GM18858 (cell line): ENCODE results near the gene SDC3.

Source experiments
- ATAC-seq: cut with Tn5 transposase; IDR thresholded peaks from one replicate; pipeline ENCODE4 v1.9.1; 2021; ENCODE audit not compliant: unreplicated experiment

Gene SDC3

DNA sequence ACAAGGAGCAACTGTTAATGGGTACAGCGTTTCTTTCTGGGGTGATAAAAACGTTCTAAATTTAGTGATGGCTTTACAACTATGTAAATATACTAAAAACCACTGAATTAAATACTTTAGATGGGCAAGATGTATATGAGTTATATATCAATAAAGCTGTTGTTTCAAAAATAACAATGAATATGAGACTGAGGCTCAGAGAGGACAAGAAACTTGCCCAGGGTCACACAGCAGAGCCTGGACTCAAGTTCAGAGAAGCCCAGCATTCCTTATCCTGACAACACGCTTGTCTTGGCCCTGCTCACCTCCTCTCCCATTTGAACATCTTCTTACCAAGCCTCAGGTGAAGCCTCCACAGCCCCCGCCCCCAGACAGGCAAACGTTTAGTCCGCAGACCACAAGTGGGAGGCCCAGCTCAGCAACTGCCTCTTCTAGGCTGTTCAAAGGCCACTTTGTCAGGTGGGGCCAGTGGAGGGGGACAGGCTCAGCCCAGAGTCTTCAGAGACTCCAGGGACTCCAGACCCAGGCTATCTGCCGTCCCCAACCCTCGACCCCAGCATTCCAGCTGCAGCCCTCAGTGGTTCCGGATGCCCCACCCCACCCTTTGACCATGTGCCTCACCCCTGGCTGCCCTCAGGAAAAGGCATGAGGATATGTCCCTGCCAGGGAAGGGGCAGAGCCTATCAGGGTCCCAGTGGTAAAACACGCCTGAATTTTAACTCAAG, 17.9 kb downstream of the SDC3 start:
- ATAC-seq: no peak

DNA sequence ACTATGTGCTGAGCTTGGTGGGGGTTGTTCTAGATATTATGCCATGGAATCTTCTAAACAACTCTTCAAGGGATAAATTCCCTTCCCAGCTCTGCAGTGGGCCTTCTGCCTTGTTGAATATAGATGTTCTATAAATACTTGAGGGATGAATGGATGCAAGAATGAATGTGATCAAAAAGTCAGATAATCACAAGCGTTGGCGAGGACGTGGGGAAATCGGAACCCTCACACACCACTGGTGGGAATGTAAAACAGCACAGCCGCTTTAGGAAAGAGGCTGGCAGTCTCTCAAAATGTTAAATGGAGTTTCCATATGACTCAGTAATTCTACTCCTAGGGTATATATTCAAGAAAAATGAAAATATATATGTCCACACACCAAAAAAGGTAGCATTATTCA, 19.0 kb downstream of the SDC3 start:
- no peak for ATAC-seq

DNA sequence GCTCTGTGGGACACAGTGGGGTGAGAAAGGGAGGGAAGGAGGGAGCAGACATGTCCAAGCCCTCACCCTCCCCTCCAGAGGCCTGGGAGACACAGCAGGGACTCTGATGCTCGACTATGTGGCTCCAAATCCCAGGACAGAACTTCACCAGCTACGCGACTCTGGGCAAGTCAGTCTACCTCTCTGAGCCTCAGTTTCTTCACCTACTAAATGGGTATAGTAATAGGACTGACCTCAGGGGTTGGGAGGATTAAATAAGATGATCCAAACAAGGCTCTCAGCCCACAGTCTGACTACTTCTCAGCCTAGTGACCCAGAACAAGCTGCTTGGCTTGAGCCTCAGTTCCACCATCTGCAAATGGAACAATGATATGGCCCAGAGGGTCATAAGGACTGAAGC, 19.6 kb downstream of the SDC3 start:
- no peak for ATAC-seq

DNA sequence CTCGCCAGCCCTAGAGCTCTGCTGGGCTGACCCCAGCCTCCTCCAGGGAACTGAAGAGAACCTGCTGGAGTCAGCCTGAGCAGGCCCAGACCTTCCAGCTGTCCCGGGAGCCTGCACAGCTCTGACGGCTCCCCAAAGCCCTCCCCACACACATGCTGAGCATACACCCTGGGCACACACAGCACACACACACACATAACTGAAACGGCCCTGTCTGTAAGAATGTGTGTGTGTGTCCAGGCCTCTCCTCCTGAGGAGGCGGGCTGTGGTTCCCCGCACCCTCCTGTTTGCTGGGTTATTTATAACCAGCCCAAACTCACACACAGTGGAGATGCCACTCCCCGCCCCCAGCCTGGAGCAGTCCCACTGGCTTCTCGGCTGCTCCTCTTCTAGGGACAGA, 20.2 kb downstream of the SDC3 start:
- ATAC-seq: no peak

DNA sequence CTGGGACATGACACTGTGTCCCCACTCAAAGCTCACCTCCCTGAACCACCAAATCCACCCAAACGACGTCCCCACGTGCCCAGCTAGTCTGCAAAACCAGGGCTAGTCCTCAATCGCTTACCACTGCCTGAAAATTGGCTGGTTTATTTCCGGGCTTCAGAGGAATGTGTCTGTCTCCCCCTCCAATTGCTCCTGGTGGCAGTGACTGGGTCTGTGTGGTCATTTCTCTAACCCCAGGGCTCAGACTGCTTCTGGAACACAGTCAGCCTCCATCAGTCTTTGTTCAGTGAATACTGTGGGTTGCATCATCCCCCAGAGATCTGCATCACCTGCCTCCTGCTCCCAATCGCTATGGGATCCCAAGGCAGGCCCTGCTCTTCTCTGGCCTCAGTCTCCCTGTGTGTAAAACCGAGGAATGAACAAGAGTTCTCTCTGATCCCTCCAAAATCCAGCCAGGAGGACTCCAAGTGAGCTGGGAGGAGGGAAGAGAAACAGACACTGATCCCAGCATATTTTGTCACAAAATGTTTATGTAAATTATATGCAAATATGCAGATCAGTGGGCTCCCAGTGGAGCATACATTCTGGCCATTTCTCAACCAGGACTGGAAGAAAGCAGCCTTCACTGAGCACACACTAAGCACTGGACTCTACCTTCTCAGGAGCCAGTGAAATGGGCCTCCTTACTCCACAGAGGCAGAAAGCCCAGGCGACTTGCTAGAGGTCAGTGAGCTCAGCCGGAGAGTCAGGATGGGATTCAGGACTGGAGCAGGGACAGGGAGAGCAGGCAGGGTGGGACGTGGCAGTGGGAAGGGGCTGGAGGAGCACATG, 20.9 kb downstream of the SDC3 start:
- no peak for ATAC-seq

DNA sequence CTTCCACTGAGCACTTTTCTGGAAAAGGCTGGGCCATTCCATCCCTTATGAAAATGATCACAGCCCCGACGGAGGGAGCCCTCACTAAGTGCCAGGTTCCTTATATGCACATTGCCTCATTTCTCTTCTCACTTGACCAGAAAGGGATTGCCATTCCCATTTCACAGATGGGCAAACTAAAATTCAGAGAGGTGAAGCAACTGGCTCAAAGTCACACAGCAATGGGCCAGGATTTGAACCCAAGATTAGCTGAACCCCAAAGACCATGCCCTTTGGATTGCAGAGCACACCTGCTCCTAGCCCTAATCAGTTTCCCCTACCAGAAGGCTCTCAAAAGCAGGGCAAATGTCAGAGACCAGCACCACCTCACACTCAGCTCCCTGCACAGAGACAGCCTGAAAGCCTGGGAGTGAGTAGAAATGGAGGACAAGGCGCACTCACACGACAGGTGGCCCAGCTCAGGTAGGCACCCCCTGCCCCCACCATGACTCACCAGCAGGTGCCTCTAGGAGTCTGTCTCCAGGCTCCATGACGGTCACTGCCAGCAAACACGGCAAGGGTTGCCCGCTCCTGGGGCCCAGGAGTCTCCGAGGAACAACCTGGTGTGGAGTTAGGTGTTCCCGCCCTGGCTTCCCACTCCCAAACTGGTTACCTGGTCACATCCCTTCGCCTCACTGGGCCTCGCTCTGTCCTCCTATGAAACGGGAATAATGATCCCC, 21.7 kb downstream of the SDC3 start:
- ATAC-seq: no peak

DNA sequence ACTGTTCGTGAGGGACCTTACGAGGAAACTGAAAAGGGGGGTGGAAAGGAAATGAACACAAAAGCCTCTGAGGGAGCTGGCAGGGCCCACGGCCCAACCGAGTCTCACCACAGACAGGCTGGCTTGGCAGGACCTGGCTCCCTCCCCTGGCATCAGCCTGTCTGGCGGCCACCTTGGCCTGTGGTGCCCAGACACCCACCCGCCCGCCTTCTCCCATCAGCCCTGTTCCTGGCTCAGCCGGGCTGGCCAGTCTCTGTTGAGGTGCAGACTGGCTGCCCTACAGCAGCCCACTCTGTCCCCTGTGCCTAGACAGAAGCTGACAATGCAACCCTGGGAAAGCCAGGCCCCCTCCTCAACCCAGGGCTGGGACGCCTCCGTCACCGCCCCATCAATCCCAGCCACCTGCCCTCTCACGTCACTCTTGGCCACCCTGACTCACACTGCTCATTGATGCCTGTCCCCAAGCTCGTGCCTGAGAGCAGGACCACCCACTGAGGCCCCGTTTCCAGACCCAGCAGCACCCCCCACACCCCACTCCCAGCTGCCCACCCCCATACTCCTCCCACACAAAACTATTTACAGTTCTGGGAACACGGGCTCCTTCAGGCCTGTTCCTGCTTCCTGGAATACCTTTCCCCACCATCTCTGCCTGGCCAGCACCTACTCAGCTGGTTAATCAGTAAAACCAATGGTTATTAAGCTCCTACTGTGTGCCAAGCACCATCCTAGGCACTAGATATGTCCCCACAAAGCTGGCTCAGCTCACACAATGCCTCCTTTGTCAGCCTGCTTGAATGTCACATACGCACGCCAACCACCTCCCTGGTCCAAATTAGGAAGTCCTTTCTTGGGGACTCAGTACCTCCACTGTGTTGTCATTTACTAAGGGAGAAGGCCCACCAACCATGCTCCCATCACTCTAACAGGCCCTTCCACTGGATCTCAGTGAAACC, 22.7 kb downstream of the SDC3 start:
- ATAC-seq: no peak

DNA sequence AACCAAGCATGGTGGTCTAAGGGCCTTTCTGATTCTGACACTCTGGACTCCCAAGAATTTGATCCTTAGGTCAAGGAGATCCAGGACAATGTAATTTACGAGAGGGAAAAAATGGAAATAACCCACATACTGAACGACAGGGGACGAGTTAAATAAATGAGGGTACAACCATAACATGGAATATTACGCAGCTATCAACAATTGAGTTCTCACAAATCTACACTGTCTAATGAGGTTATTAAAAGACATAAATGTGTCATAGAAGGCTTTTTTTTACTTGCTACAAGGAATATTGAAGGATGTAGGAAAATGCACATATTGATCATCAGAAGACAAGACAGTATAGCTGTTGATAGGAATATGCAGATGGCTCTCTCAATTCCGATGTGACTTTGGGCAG, 23.8 kb downstream of the SDC3 start:
- no peak for ATAC-seq

DNA sequence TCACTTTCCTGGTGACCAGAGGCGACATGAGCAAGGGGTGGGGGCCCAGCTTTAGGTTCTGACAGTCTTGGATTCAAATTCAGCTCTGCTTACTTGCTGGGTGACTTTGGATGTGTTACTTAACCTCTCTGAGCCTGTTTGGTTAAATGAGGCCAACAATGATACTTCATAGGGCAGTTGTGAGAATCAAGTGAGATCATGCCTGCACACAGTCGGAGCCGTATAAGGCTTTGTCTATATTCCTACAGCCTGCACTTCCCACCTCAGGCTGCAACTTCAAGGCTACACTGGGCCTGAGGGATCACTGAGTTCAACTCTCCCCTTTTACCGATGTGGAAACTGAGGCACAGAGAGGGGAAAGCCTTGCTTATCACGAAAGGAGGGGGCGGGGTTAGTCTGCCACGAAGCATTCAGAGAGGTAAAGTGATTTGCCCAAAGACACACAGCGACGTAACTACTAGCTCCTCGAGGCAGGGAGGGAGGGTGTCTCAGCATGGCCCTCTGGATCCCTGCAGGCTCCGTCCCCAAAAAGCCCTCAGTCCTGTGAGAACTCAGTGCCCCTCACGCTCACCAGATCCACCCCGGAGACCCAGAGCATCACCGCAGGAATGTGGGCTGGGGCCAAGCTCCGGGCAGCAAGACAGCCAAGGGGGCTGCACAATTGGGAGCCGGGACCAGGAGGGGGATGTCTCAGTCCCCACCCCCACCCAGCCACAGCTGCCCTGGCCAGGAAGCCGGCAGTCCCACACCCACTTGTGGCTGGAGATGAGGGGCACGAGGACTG, 25.0 kb downstream of the SDC3 start:
- ATAC-seq: no peak

DNA sequence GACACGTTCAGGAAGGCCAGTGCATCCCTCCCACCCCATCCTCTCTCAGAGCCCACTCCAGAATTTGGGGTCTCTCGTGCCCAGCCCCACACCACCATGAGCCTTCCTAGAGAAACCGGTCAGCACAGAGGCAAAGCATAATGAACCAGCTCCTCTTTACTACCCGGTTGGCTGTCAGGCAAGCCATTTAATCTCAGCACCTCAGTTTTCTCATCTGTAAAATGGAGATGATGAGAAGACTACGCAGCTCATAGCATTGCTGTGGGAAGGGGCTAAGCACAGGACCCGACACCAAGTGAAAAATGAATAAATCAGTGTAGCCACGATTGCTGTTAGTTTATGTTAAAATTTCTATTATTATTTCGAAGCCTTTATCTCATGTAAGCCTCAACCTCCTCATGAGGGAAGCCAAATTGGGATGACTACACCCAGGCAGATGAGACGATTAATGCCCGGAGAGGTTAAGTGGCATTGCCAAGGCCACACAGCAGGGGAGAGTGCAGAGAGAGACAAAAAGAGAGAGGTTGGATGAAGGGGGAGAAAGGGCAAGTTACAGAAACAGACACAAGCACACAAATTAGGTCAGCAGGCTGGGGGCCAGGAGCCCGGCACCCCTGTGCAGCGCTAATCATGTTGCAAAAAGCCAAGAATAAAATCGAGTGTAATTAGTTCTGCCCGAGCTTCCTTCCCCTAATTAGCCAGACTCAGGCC, 25.7 kb downstream of the SDC3 start:
- no peak for ATAC-seq

DNA sequence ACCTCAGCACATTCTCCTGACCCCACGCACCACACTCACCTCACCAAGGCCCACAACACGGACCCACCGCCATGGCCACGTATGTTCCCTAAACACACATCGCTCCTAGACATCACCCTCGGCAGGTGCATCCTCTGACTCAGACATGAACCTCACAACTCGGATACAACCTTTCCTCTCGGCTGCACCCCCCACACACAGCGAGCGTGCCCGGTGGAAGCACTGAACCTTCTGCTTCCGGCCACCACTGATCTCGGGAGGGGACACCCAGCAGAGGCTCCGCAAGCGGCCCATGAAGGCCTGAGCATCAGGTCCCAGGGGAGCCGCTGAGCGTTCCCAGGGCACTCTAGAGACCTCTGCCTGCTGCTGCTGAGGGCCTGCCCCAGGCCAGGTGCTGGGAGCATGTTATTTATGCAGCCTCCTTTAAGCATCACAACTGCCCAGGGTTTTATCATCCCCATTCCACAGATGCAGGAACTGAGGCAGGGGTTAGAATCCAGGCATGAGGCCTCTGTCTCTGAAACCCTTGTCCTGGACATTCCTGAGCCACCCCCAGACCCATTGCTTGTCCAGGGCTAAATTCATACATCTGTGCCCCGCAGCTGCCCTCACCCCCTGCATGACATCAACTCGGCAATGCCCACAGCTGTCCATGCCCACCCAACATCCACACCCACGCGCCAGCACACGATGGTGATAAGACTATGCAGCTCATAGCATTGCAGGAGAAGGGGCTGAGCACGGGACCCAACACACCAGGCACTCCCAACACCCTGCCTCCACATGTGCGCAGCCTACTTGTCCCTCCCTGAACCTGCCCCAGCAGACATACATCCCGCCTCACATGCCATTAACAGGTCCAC, 27.0 kb downstream of the SDC3 start:
- no peak for ATAC-seq

DNA sequence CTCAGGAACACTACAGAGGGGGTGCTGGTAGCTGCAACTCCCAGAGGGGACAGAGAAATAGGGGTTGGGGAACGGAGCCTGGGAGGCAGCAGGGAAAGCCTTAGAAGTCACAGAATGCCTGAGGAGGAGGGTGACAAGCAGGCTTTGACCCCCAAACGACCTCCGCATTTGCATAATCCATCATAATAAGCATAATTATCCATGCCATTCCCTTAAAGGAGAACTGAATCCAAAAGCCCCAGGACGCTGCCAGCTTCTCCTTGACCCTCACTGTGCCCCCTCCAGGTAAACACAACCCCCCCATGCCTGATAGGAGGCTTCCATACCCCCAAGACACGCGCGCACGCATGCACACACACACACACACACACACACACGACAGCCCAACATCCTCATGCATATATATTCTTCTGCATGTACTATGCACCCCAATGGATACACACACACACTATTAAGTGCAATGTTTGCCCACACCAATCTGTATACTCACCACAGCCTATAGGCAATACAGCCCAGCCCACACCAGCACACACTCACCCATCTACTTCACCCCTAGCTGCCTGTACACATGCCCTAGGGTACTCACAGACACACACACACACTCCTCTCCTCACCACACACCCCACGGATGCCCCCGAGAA, 27.8 kb downstream of the SDC3 start:
- ATAC-seq: no peak

DNA sequence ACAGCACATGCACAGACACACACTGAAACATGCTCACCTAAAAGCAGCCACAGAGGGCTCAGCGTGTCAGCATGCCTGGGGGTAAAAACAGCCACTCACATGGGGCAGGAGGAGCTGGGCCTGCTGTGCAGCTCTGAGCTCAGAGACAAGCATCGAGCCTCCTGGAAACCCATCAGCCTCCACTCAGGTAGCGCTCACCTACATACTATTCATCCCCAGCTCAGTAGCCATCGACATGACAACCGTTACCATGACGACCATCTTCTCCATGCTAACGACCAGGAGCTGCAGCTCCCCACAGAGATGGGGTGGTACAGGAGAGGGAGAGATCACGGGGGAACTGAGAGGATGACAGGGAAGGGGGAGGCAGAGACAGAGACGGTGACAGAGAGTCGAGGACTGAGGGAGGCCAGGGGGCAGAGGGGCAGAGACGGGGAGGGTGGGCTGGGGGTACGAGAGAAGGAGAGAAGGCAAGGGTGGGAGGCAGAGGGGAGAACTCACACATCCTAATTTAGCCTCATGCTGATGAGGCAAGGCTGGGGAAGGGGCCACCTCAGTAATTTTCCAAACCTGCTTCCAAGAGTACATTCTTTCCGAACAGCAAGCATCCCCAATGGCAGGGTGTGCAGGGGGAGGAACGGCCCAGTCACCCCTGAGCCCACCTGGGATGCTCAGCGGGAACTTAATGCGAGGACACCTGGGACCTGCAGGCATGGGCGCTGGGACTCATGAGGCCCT, 28.4 kb downstream of the SDC3 start:
- no peak for ATAC-seq

DNA sequence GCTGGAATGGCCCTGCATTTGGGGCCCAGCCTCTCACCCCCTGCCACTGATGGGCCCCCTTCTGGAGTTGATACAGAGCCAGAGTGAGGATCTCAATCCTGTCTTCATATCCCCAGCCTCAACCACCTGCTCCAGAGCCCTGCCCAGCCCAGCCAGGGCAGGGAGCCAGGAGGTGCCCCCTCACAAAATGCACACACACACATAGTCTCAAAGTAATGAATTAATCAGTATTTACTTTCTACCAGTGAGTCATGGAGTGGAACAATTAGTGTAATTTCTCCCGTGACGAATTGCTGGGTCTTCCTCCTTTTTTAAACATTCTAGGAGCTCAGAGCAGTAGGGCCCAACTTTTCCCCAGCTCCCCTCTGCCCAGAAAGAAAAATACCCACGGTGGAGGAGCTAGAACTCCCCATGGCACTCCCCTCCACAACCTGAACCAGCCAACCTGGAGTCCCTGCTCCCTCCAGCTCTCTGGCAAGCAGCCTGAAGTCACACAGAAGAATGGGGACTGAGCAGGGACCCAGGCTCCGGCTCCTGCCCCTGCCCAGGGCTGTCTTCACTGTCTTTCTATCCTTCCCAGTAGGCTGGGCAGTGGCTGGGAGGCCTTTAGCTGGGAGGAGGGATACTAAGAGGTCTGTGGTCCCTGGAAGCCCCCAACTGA, 29.3 kb downstream of the SDC3 start:
- no peak for ATAC-seq

DNA sequence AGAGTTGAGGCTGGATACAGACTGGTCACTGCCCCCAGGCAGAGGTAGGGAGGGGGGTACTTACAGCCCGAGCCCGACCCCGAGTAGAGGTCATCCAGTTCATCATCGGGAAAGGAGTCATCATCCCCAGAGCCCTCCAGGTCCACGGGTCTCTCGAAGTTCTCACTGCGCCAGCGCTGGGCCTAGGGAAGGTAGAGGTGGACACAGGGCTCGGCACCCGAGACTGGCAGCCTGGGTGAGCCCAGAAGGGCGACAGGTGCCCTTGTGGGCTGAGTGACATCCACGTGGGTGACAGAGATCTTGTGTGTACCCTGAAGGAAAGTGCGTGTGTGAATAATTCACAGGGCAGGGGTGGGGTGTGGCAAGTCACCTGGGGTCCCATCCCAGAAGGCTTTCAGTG, 30.0 kb downstream of the SDC3 start:
- no peak for ATAC-seq

DNA sequence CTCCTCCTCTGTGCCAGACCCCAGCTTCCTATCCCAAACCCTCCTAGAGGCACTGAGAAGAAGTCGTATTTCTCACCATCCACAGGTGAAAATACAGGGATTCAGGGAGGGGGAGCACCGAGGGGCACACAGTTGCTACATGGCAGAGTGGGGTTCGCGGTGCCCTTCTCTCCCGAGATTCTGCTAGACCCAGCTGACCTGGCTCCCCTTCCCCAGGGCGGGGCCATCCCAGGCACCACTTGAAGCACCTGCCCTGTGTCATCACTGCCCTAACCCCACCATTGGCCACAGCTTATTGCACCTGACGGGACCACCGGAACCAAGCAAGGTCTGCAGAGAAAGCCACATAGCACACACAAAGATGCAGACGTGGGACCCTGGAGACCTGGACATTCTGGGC, 30.5 kb downstream of the SDC3 start:
- no peak for ATAC-seq
